GM19023 (cell line): ENCODE measurements around the gene RNF227.

ENCODE experiments used
- ATAC-seq: cut with Tn5 transposase; IDR thresholded peaks from one replicate; pipeline ENCODE4 v1.9.1; 2021; ENCODE audit warnings: mild to moderate bottlenecking, moderate library complexity; ENCODE audit not compliant: unreplicated experiment

Gene RNF227

GRCh38 chr17:7889166-7889955, 26.7 kb downstream of the RNF227 start:
- ATAC-seq, result no peak

- ATAC-seq, result no peak
Observed at GRCh38 chr17:7888184-7888920, 27.7 kb downstream of the RNF227 start, which contains the start of gene CHD3. Gene CHD3 (plus strand): TSS chr17:7888789. CDS start chr17:7889001, 212 bp downstream.

GRCh38 chr17:7887482-7888183, 28.5 kb downstream of the RNF227 start:
- ATAC-seq, result no peak

GRCh38 chr17:7887038-7887481, 29.0 kb downstream of the RNF227 start:
- no peak for ATAC-seq

GRCh38 chr17:7886227-7887037, 29.7 kb downstream of the RNF227 start:
- ATAC-seq, result no peak

- no peak for ATAC-seq
Observed at GRCh38 chr17:7885367-7886226, 30.5 kb downstream of the RNF227 start.

GRCh38 chr17:7884581-7885366, 31.3 kb downstream of the RNF227 start:
- ATAC-seq, result no peak

- ATAC-seq, result no peak
Observed at GRCh38 chr17:7883781-7884386, 32.2 kb downstream of the RNF227 start.

GRCh38 chr17:7882629-7883028, 33.5 kb downstream of the RNF227 start:
- ATAC-seq, result no peak

- ATAC-seq, result no peak
Observed at GRCh38 chr17:7882068-7882467, 34.0 kb downstream of the RNF227 start.

- no peak for ATAC-seq
Observed at GRCh38 chr17:7881276-7882054, 34.6 kb downstream of the RNF227 start.

- no peak for ATAC-seq
Observed at GRCh38 chr17:7880076-7880868, 35.8 kb downstream of the RNF227 start.

- no peak for ATAC-seq
Observed at GRCh38 chr17:7878234-7878633, 37.9 kb downstream of the RNF227 start.

- no peak for ATAC-seq
Observed at GRCh38 chr17:7875804-7876370, 40.2 kb downstream of the RNF227 start.

- ATAC-seq, result no peak
Observed at GRCh38 chr17:7873051-7873450, 43.0 kb downstream of the RNF227 start.

- no peak for ATAC-seq
Observed at GRCh38 chr17:7867881-7868329, 48.2 kb downstream of the RNF227 start.
